Measurements from ENCODE around the gene DIAPH2.

GRCh38 chrX:97315939-97316338, 631.3 kb downstream of the DIAPH2 start:
- TF ChIP-seq, protein P1, sequence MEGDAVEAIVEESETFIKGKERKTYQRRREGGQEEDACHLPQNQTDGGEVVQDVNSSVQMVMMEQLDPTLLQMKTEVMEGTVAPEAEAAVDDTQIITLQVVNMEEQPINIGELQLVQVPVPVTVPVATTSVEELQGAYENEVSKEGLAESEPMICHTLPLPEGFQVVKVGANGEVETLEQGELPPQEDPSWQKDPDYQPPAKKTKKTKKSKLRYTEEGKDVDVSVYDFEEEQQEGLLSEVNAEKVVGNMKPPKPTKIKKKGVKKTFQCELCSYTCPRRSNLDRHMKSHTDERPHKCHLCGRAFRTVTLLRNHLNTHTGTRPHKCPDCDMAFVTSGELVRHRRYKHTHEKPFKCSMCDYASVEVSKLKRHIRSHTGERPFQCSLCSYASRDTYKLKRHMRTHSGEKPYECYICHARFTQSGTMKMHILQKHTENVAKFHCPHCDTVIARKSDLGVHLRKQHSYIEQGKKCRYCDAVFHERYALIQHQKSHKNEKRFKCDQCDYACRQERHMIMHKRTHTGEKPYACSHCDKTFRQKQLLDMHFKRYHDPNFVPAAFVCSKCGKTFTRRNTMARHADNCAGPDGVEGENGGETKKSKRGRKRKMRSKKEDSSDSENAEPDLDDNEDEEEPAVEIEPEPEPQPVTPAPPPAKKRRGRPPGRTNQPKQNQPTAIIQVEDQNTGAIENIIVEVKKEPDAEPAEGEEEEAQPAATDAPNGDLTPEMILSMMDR (IDR thresholded peaks at IDR 0.05): peak in 2 of 7 experiments; percentile 30 to 34
- no peak for TF ChIP-seq POLR2A (IDR thresholded peaks at IDR 0.05)

Data from body of pancreas (tissue), 4 donors.